Endothelial cell of umbilical vein (primary cell): ENCODE measurements around the gene ENGASE.

Experiments
- CTCF ChIP-seq, 2 donors: IDR thresholded peaks; 1 replicate in 1 of 2; 2 replicates in 1 of 2; pipeline ENCODE4 v1.5.1; 2011; ENCODE audit warnings: low read length in 2 of 2, mild to moderate bottlenecking in 2 of 2, moderate library complexity in 2 of 2, control low read depth in 1 of 2, inconsistent platforms in 1 of 2, low read depth in 1 of 2; ENCODE audit not compliant: insufficient read depth in 1 of 2; ENCODE audit errors: extremely low read depth in 1 of 2
- EZH2 ChIP-seq: IDR thresholded peaks from 2 replicates; pipeline ENCODE4 v1.6.1; 2012; ENCODE audit warnings: borderline replicate concordance, low read depth, mild to moderate bottlenecking, moderate library complexity, low read length, inconsistent platforms; ENCODE audit not compliant: severe bottlenecking
- GATA2 ChIP-seq: IDR thresholded peaks from 2 replicates; pipeline ENCODE4 v1.7.0; 2011; ENCODE audit warnings: low read depth, mild to moderate bottlenecking, moderate library complexity, mixed read lengths, low read length; ENCODE audit not compliant: insufficient read length, insufficient read depth
- POLR2A ChIP-seq: IDR thresholded peaks from 2 replicates; pipeline ENCODE4 v1.6.1; 2012; ENCODE audit warnings: low read depth, mild to moderate bottlenecking, control low read depth, low read length
- TF ChIP-seq, protein P1 (sequence below): IDR thresholded peaks from 2 replicates; pipeline ENCODE4 v1.6.1; 2011; ENCODE audit not compliant: insufficient read depth, insufficient read length

GRCh38 chr17:79120259-79120658 lies 45.6 kb downstream of the ENGASE start:
- TF ChIP-seq EZH2 = no peak
- no peak for TF ChIP-seq CTCF (IDR thresholded peaks at IDR 0.05; ENCODE audit: extremely low read depth in 1 of 2, insufficient read depth in 1 of 2, low read depth in 1 of 2, low read length in 2 of 2)
- no peak for TF ChIP-seq POLR2A
- no peak for TF ChIP-seq GATA2
- TF ChIP-seq, protein P1, sequence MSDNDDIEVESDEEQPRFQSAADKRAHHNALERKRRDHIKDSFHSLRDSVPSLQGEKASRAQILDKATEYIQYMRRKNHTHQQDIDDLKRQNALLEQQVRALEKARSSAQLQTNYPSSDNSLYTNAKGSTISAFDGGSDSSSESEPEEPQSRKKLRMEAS = no peak
